Stimulated activated CD8-positive, alpha-beta memory T cell treated with anti-CD3 and anti-CD28 coated beads, Interleukin-12 subunit alpha, Interleukin-12 subunit beta, amount 100 ng/mL, for 24 hours (primary cell): Measurements from ENCODE around the gene NOTCH2NLA.
"Not testable (repeated sequence)": the region's sequence is repeated elsewhere in the genome, so short reads cannot be mapped to it uniquely, and the experiment has no call there.

ENCODE experiments used
- DNase-seq: peaks from one replicate; pipeline ENCODE4 v3.0.0-alpha.2; 2020; ENCODE audit errors: extremely low read depth

Gene NOTCH2NLA

DNA sequence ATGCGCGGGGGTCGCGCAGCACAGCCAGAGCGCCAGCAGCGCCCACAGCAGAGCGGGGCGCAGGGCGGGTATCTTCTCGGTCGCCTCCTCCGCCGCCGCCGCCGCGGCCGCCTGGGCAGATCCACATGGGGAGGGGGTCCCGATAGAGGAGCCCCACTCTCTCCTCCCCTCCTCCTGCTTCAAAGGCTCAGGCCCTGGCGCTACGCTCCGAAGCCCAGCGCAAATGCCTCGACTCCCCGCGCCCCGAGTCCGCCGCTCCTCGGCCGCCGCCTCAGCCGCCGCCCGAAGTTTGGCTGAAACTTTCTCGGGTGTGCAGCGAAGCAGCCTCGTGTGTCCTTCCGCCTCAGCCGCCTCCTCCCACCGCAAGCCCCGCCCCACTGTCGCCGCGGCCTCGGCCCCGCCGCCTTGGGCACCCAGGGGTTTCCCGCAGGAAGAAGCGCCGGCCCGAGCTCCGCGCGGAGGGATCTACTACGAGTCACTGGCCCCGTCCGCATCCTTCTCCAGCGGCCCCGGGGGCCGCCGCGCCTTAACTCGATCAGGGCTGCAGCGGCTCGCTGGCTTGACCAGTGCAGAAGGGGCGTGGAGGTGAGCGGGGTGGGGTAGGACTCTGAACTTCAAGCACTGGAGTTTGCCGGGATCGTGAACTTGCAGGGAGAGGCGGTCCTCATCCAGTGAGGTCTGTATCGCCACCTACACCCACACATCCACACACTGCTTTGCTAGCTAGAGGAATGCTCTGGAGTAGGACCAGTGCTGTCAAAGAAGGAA lies at the start of gene NOTCH2NLA:
Gene NOTCH2NLA (minus strand): TSS at position 312 of the 768 bp plus-strand sequence. CDS start 39,684 bp downstream, outside the sequence.
- not testable (repeated sequence) for DNase-seq

- not testable (repeated sequence) for DNase-seq
Observed at GRCh38 chr1:146278346-146278745, 49.5 kb upstream of the NOTCH2NLA start.

- not testable (repeated sequence) for DNase-seq
Observed at GRCh38 chr1:146277087-146277486, 48.3 kb upstream of the NOTCH2NLA start.

DNA sequence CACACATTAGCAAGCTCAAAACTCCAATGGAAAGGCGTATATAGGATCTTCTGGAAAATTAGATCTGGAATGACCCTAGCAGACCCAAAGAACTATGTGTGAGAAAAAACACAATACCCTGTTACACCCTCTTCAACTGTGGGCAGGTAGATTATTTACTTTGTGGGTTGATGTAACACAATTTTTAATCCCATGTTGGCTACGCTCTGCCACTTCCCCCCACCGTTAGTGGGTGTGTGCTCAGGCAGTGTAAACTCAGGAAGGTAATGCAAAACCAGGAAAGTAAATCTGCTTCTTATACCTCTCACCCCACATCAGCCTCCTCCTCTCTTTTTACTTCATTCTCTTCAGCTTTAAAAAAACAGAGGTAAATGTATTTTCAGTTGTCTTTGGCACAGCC lies 45.3 kb upstream of the NOTCH2NLA start:
- not testable (repeated sequence) for DNase-seq

DNA sequence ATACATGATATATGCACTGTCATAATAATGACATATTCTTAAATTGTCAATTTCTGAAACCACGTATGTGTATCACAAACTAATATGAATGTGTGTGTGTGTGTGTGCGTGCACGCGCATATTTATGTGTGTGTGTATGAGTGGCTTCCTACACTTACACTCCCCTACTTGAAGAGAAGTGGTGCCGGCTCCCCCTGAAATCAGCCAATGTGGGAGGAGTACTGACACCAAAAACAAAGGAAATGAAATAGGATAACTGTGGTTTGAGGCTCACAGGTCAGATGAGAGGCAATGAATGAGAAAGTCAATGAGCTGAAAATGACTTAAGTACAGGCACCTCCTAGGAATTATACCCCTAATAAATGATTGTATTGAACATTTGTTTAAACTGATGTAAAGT lies 44.4 kb upstream of the NOTCH2NLA start:
- DNase-seq = not testable (repeated sequence)

- DNase-seq = not testable (repeated sequence)
Observed at GRCh38 chr1:146272734-146273133, 43.9 kb upstream of the NOTCH2NLA start.

GRCh38 chr1:146271977-146272376 lies 43.2 kb upstream of the NOTCH2NLA start:
- not testable (repeated sequence) for DNase-seq

DNA sequence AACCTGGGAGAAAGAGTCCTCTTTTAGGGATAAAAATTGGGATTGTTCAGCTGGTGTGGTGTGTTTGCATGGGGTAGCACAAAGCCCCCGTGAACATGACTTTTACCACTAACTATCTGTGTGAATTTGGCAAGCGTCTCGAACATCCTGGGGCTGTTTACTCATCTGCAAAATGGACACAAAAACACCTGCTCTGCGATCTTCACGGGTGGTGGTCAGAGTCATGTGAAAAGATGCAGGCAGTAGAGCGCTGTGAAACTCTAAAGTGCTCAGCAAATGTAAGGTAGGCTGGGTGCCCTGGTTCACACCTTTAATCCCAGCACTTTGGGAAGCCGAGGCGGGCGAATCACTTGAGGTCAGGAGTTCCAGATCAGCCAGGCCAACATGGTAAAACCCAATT lies 41.3 kb upstream of the NOTCH2NLA start:
- not testable (repeated sequence) for DNase-seq

DNA sequence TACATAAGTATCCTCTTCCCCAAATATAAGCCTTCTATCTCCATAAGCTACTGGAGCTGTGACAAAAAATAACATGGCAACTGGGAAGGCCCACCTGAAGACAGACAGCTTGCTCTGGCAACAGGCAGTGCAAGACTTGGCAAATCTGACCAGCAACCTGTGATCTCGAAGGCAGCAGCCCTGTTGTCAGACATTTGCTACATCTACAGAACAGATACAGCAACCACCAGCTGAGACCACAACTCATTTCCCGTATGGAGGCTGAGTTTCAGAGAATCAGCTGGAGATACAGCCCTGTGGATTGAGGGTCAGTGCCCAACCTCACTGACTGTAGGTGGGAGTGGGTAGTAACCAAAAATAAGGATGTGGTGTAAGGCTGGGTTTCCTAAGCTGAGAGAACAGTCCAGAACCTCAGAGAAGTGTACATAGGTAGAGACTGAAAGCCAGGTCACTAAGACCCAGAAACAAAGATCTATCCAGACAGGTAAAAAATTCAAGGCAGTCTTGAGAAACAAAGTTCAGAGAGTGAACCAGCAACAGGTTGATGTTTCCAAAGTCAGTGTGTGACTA lies 37.4 kb upstream of the NOTCH2NLA start:
- DNase-seq = not testable (repeated sequence)

DNA sequence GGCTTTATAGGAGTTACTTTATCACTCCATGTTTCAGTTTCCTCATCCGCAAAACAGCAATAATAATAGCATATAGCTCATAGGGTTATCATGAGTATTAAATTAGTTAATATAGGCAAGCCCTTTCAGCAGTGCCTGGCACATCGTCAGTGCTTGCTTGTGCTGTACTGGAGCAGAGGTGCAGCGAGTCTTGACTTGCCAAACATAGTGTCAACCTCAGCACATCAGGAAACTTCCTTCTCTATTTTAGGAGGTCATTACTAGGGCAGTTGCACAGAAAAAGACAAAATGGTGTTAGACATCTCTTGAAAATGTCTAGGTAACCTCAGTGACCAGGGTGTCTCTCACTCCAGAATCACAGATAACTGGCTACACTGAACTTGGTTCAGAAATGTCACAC lies 35.9 kb upstream of the NOTCH2NLA start:
- DNase-seq = not testable (repeated sequence)

DNA sequence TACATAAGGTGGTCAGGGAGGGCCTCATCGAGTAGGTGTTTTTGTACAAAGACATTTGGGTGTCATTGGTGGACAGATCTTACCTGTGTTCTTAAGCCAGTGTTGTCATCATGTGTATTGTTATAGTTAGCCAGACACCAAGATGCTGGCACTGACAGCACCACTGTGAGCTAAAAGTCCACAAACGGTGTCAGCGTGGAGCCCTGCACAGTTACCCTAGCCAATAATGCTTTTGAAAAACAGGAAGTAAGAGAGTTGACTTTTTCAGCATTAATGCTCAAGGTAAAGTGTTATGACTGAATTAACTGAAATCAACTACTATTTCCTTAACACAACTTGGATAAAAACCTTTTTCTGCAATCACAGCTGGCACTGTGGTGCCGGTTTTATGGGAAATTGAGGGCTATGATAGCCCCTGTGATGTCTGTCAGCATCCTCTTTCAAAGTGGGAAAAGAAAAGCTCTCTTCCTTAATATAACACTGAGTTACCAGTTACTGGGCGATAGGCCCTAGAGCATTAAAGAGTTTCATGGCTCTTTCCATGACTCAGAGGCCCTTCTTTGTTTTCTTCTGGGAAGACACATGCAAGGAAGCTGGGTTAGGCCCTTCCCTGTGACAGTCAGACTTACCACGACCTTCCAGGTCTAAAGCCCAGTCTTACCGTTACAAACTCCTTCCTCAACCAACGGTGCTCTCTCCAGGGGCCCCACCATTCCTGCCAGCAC lies 31.3 kb upstream of the NOTCH2NLA start:
- DNase-seq = not testable (repeated sequence)

DNA sequence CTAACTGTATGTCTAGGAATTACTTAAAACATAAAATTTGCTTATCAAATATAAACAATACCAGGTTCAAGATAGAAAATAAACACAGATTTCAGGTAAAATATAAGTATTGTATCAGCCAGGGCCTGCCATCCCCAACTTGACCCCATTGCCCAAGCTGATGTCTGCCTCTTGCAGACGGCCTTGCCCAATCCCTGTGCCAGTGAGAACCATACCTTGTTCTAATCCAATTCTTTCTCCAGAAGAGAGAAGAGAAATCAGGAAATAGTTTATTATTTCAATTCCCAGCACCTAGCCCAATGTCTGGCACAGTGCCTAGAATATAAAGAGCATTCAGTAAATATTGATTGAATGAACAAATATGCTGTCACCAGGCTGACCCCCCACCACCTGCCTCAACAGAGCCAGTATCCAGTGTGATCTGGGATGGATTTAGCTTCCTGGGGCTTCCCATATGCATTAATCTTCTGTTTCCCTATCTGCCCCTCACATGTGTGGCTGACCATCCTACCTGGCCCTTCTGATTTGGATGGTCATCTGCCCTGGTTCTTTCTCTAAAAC lies 29.3 kb upstream of the NOTCH2NLA start:
- not testable (repeated sequence) for DNase-seq

- not testable (repeated sequence) for DNase-seq
Observed at GRCh38 chr1:146254569-146255197, 25.9 kb upstream of the NOTCH2NLA start.

GRCh38 chr1:146253249-146253855 lies 24.5 kb upstream of the NOTCH2NLA start:
- DNase-seq = not testable (repeated sequence)

DNA sequence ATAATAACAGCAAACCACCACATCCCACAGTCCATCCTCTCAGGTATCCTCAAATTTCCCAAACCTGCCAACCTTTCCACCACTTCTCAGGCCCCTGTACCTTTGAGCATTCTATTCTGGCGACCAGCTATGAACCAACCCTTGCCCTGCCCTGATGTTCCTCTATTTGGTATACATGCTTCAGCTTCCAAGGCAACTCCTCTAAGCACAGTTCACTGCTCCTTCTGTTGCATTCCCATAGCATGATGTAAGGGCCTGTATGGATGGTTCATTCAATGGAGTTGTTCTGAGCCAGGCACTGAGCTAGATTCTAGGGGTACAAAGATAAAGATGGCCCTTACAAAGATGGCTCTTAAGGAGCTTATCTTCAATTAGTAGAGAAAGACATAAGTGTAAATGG lies 22.7 kb upstream of the NOTCH2NLA start:
- not testable (repeated sequence) for DNase-seq

DNA sequence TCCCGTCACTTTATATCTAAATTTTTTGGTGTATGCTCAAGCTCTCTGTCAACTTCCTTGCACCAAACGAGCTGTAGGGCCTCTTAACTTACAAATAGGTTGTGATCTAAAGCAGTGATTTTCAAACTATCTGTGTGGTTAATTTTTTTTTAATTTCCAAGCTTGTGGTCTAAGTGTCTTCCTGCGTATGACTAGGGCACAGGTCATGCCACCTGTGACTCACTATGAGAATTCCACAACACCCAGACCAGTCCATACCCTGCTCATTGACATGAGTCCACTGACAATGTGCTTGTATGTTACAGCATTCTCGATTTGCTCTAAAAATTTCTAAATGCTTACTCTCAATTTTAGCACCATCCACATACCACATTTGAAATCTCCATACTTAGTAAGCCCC lies 19.8 kb upstream of the NOTCH2NLA start:
- not testable (repeated sequence) for DNase-seq

DNA sequence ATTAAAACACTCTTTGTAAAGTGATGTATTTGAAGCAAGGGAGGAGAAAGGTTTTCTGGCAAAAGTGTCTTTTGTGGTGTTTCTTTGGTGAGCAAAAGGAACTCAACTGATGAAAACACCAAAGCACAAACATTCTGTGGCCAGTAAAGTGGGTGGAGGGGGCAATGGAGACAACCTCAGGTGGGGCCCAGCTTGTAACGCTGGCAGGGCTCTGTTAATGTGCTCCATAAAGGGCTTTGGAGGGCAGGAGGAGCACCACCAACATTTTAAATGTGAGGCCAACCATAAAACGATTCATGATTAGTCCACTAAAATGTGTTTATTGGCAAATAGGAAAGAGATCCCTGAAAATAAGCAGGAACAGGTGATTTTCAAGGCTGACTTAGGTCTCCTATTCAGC lies 7.8 kb upstream of the NOTCH2NLA start:
- not testable (repeated sequence) for DNase-seq

GRCh38 chr1:146236026-146236601 lies 7.3 kb upstream of the NOTCH2NLA start:
- DNase-seq = not testable (repeated sequence)

GRCh38 chr1:146228144-146228682 lies 608 bp downstream of the NOTCH2NLA start:
- not testable (repeated sequence) for DNase-seq

GRCh38 chr1:146174531-146174930 lies 54.3 kb downstream of the NOTCH2NLA start:
- not testable (repeated sequence) for DNase-seq
